Activated T-cell treated with anti-CD3 and anti-CD28 coated beads, Interleukin-2, amount 50 U/mL, for 24 hours (primary cell): ENCODE results near the gene HMGN4.
"Not testable (repeated sequence)": the region's sequence is repeated elsewhere in the genome, so short reads cannot be mapped to it uniquely, and the experiment has no call there.

Source experiments
- DNase-seq: peaks from one replicate; pipeline ENCODE4 v3.0.0-alpha.2; 2020
- H3K27ac Mint-ChIP-seq: 2 replicates; pipeline ENCODE4 v1.8.0; 2020; ENCODE audit warnings: mild to moderate bottlenecking, mixed read lengths
- H3K27me3 Mint-ChIP-seq: 2 replicates; pipeline ENCODE4 v1.8.0; 2020; ENCODE audit warnings: mixed read lengths
- H3K36me3 Mint-ChIP-seq: 2 replicates; pipeline ENCODE4 v1.8.0; 2020; ENCODE audit warnings: low read depth, mixed read lengths
- H3K4me1 Mint-ChIP-seq: 2 replicates; pipeline ENCODE4 v1.8.0; 2020; ENCODE audit warnings: low read depth, mixed read lengths
- H3K4me3 Mint-ChIP-seq: 2 replicates; pipeline ENCODE4 v1.8.0; 2020; ENCODE audit warnings: mild to moderate bottlenecking, moderate library complexity, mixed read lengths
- H3K9me3 Mint-ChIP-seq: 2 replicates; pipeline ENCODE4 v1.8.0; 2020; ENCODE audit warnings: mixed read lengths

Gene HMGN4

GRCh38 chr6:26537846-26538571 is at the start of gene HMGN4:
Gene HMGN4 (plus strand): TSS chr6:26538366. CDS start chr6:26545207, 6,841 bp downstream.
- Mint-ChIP-seq H3K36me3 (peaks cover 54% of the 10 kb centered on the region), H3K9me3 (no peaks in the 10 kb centered on the region), H3K27me3 (no peaks in the 10 kb centered on the region), H3K4me3 (peak within 1 kb of the TSS; percentile 89), H3K27ac (peak within 1 kb of the TSS; percentile 98), H3K4me1 (peaks cover 66% of the 10 kb centered on the region)
- DNase-seq, result peak; percentile 89

- no peaks in the 10 kb centered on the region for H3K27me3 Mint-ChIP-seq
- no peak overlapping the region for H3K27ac Mint-ChIP-seq
- no peak for DNase-seq
- H3K36me3 Mint-ChIP-seq, result peaks cover 3% of the 10 kb centered on the region
- H3K9me3 Mint-ChIP-seq, result peaks cover 9% of the 10 kb centered on the region
- no peak overlapping the region for H3K4me3 Mint-ChIP-seq
- peaks cover 13% of the 10 kb centered on the region for H3K4me1 Mint-ChIP-seq
These were observed 47.9 kb upstream of the HMGN4 start for GRCh38 chr6:26489996-26490964.

GRCh38 chr6:26491604-26492003 is 46.6 kb upstream of the HMGN4 start:
- Mint-ChIP-seq H3K4me1 (peaks cover 13% of the 10 kb centered on the region), H3K36me3 (peaks cover 3% of the 10 kb centered on the region)

GRCh38 chr6:26493258-26493657 is 44.9 kb upstream of the HMGN4 start:
- Mint-ChIP-seq H3K9me3 (no peaks in the 10 kb centered on the region), H3K27me3 (no peaks in the 10 kb centered on the region), H3K36me3 (no peaks in the 10 kb centered on the region), H3K27ac (no peak overlapping the region), H3K4me3 (no peak overlapping the region), H3K4me1 (peaks cover 13% of the 10 kb centered on the region)
- DNase-seq, result no peak

More at GRCh38 chr6:26491604-26492003, 46.6 kb upstream of the HMGN4 start:
- H3K27ac Mint-ChIP-seq, result no peak overlapping the region
- peaks cover 9% of the 10 kb centered on the region for H3K9me3 Mint-ChIP-seq
- no peak overlapping the region for H3K4me3 Mint-ChIP-seq
- no peaks in the 10 kb centered on the region for H3K27me3 Mint-ChIP-seq
- DNase-seq, result no peak

- Mint-ChIP-seq H3K27ac (no peak overlapping the region), H3K27me3 (no peaks in the 10 kb centered on the region), H3K36me3 (no peaks in the 10 kb centered on the region), H3K9me3 (no peaks in the 10 kb centered on the region), H3K4me1 (peaks cover 13% of the 10 kb centered on the region), H3K4me3 (no peak overlapping the region)
- no peak for DNase-seq
These were observed 44.0 kb upstream of the HMGN4 start for GRCh38 chr6:26494117-26494516.

- Mint-ChIP-seq H3K27me3 (no peaks in the 10 kb centered on the region), H3K27ac (no peak overlapping the region), H3K36me3 (no peaks in the 10 kb centered on the region), H3K4me3 (no peak overlapping the region), H3K9me3 (no peaks in the 10 kb centered on the region), H3K4me1 (peaks cover 13% of the 10 kb centered on the region)
- DNase-seq, result no peak
These were observed 42.9 kb upstream of the HMGN4 start for GRCh38 chr6:26495281-26495680.

- no peak for DNase-seq
- Mint-ChIP-seq H3K4me3 (no peak overlapping the region), H3K36me3 (no peaks in the 10 kb centered on the region), H3K9me3 (no peaks in the 10 kb centered on the region), H3K27ac (no peak overlapping the region), H3K4me1 (peaks cover 23% of the 10 kb centered on the region), H3K27me3 (peaks cover 19% of the 10 kb centered on the region)
These were observed 40.6 kb upstream of the HMGN4 start for GRCh38 chr6:26497610-26498009.

GRCh38 chr6:26500102-26500501 is 38.1 kb upstream of the HMGN4 start, which contains the start of gene BTN1A1:
Gene BTN1A1 (plus strand): TSS chr6:26500303. CDS start chr6:26501287, 984 bp downstream.
- Mint-ChIP-seq H3K9me3 (no peaks in the 10 kb centered on the region), H3K27me3 (peaks cover 35% of the 10 kb centered on the region), H3K27ac (no peak within 1 kb of the TSS), H3K36me3 (no peaks in the 10 kb centered on the region), H3K4me1 (peaks cover 13% of the 10 kb centered on the region), H3K4me3 (no peak within 1 kb of the TSS)
- no peak for DNase-seq

GRCh38 chr6:26501482-26501986 is 36.6 kb upstream of the HMGN4 start:
- peak overlapping the region; percentile 54 for H3K4me3 Mint-ChIP-seq
- no peak overlapping the region for H3K27ac Mint-ChIP-seq
- peak; percentile 65 for DNase-seq
- H3K27me3 Mint-ChIP-seq, result peaks cover 39% of the 10 kb centered on the region
- H3K9me3 Mint-ChIP-seq, result no peaks in the 10 kb centered on the region
- peaks cover 13% of the 10 kb centered on the region for H3K4me1 Mint-ChIP-seq
- no peaks in the 10 kb centered on the region for H3K36me3 Mint-ChIP-seq

GRCh38 chr6:26502165-26502564 is 36.0 kb upstream of the HMGN4 start:
- Mint-ChIP-seq H3K36me3 (no peaks in the 10 kb centered on the region), H3K4me3 (peak overlapping the region; percentile 54), H3K9me3 (no peaks in the 10 kb centered on the region), H3K27ac (no peak overlapping the region), H3K4me1 (peaks cover 13% of the 10 kb centered on the region), H3K27me3 (peaks cover 39% of the 10 kb centered on the region)
- no peak for DNase-seq

GRCh38 chr6:26502626-26503025 is 35.5 kb upstream of the HMGN4 start:
- peaks cover 39% of the 10 kb centered on the region for H3K27me3 Mint-ChIP-seq
- no peaks in the 10 kb centered on the region for H3K9me3 Mint-ChIP-seq
- H3K4me1 Mint-ChIP-seq, result peaks cover 13% of the 10 kb centered on the region
- no peak overlapping the region for H3K4me3 Mint-ChIP-seq
- H3K27ac Mint-ChIP-seq, result no peak overlapping the region
- DNase-seq, result no peak
- no peaks in the 10 kb centered on the region for H3K36me3 Mint-ChIP-seq

- DNase-seq, result no peak
- Mint-ChIP-seq H3K9me3 (no peaks in the 10 kb centered on the region), H3K27me3 (peaks cover 19% of the 10 kb centered on the region), H3K36me3 (no peaks in the 10 kb centered on the region), H3K4me1 (no peaks in the 10 kb centered on the region), H3K27ac (no peak overlapping the region), H3K4me3 (no peak overlapping the region)
These were observed 30.5 kb upstream of the HMGN4 start for GRCh38 chr6:26507658-26508057.

- H3K27me3 Mint-ChIP-seq, H3K4me1 Mint-ChIP-seq, H3K36me3 Mint-ChIP-seq, H3K27ac Mint-ChIP-seq, H3K9me3 Mint-ChIP-seq, H3K4me3 Mint-ChIP-seq, DNase-seq: not testable (repeated sequence)
These were observed 27.1 kb upstream of the HMGN4 start for GRCh38 chr6:26511033-26511432.

GRCh38 chr6:26514984-26515383 is 23.2 kb upstream of the HMGN4 start:
- Mint-ChIP-seq H3K9me3 (no peaks in the 10 kb centered on the region), H3K4me1 (peaks cover 3% of the 10 kb centered on the region), H3K36me3 (no peaks in the 10 kb centered on the region), H3K27ac (no peak overlapping the region), H3K27me3 (no peaks in the 10 kb centered on the region), H3K4me3 (no peak overlapping the region)
- no peak for DNase-seq
